GM18873 (cell line): ENCODE measurements around the gene MUC5AC.

Source experiments
- ATAC-seq: cut with Tn5 transposase; IDR thresholded peaks from one replicate; pipeline ENCODE4 v1.9.1; 2021; ENCODE audit warnings: mild to moderate bottlenecking, moderate library complexity, moderate number of reproducible peaks; ENCODE audit not compliant: unreplicated experiment, low FRiP score

Gene MUC5AC

GRCh38 chr11:1220941-1221721 lies 63.4 kb downstream of the MUC5AC start:
- ATAC-seq, result no peak

- ATAC-seq, result no peak
Observed at GRCh38 chr11:1221848-1222311, 64.1 kb downstream of the MUC5AC start.

- ATAC-seq, result no peak
Observed at GRCh38 chr11:1222491-1223345, 65.0 kb downstream of the MUC5AC start, which contains the start of gene MUC5B. MUC5B (plus strand) TSS chr11:1223066; CDS start chr11:1223124, 58 bp downstream.

GRCh38 chr11:1223346-1224110 lies 65.8 kb downstream of the MUC5AC start:
- no peak for ATAC-seq

GRCh38 chr11:1224111-1224490 lies 66.3 kb downstream of the MUC5AC start:
- no peak for ATAC-seq

GRCh38 chr11:1224491-1225385 lies 67.0 kb downstream of the MUC5AC start:
- ATAC-seq, result no peak

GRCh38 chr11:1225386-1226225 lies 67.9 kb downstream of the MUC5AC start:
- no peak for ATAC-seq

- no peak for ATAC-seq
Observed at GRCh38 chr11:1226226-1226985, 68.7 kb downstream of the MUC5AC start.

- ATAC-seq, result no peak
Observed at GRCh38 chr11:1226986-1227550, 69.3 kb downstream of the MUC5AC start.

GRCh38 chr11:1227551-1228100 lies 69.9 kb downstream of the MUC5AC start:
- ATAC-seq, result no peak

- ATAC-seq, result no peak
Observed at GRCh38 chr11:1228101-1228821, 70.5 kb downstream of the MUC5AC start.

GRCh38 chr11:1228921-1229451 lies 71.2 kb downstream of the MUC5AC start:
- ATAC-seq, result no peak

GRCh38 chr11:1229471-1230120 lies 71.8 kb downstream of the MUC5AC start:
- no peak for ATAC-seq

- ATAC-seq, result no peak
Observed at GRCh38 chr11:1230121-1230455, 72.3 kb downstream of the MUC5AC start.

- ATAC-seq, result no peak
Observed at GRCh38 chr11:1230456-1231395, 73.0 kb downstream of the MUC5AC start.
